A673 (cell line): ENCODE measurements around the gene MICALL2. TPM values are rescaled to one million over a fixed set of nuclear protein-coding genes. Genes with fewer than 3 reads are reported as not detected.

Experiments used
- BruUV-seq: library from RNA; stranded (reverse); fragments of 400-500 nt; replicated peaks from 2 replicates; lab custom pipeline; 2021; lab: Mats Ljungman, UMichigan
- CTCF ChIA-PET: fragments of 300-600 bp; sonication (Branson Sonifier 250); formaldehyde crosslinking; loops from one replicate; lab custom pipeline; 2022; ENCODE audit warnings: antibody characterized with exemption; lab: Charles Lee
- POLR2A ChIA-PET: fragments of 300-600 bp; sonication (Branson Sonifier 250); formaldehyde crosslinking; loops from one replicate; lab custom pipeline; 2022; ENCODE audit warnings: antibody characterized with exemption; ENCODE audit not compliant: low non-redundant PET; lab: Charles Lee
- DNase-seq: peaks from one replicate; pipeline ENCODE4 v3.0.0-alpha.2; 2015; ENCODE audit warnings: low spot score
- H3K27ac ChIP-seq: fragments of 200-600 bp; sonication (generic); 2 replicates; pipeline ENCODE4 v1.5.1; 2016; ENCODE audit warnings: mixed run types, low read depth, mild to moderate bottlenecking, mixed read lengths, antibody characterized with exemption, low read length; ENCODE audit not compliant: poor library complexity, severe bottlenecking
- H3K27me3 ChIP-seq: fragments of 200-600 bp; sonication (generic); replicated peaks from 2 replicates; pipeline ENCODE4 v1.6.1; 2017; ENCODE audit warnings: mixed run types, low read depth, mild to moderate bottlenecking, mixed read lengths, antibody characterized with exemption, low read length; ENCODE audit not compliant: insufficient read depth, poor library complexity
- H3K36me3 ChIP-seq: fragments of 200-600 bp; sonication (generic); 2 replicates; pipeline ENCODE4 v1.6.1; 2016; ENCODE audit warnings: mixed run types, mild to moderate bottlenecking, mixed read lengths, antibody characterized with exemption, low read length; ENCODE audit not compliant: insufficient read depth, poor library complexity, severe bottlenecking
- H3K4me1 ChIP-seq: fragments of 200-600 bp; sonication (generic); 2 replicates; pipeline ENCODE4 v1.6.1; 2017; ENCODE audit warnings: mixed run types, mild to moderate bottlenecking, mixed read lengths, antibody characterized with exemption, low read length; ENCODE audit not compliant: insufficient read depth, poor library complexity, severe bottlenecking
- H3K4me3 ChIP-seq: fragments of 200-600 bp; sonication (generic); 2 replicates; pipeline ENCODE4 v1.5.1; 2016; ENCODE audit warnings: low read depth, mixed run types, mild to moderate bottlenecking, mixed read lengths, low read length; ENCODE audit not compliant: poor library complexity, severe bottlenecking
- H3K9me3 ChIP-seq: fragments of 200-600 bp; sonication (generic); 2 replicates; pipeline ENCODE4 v1.6.1; 2016; ENCODE audit warnings: mixed run types, low read depth, mild to moderate bottlenecking, mixed read lengths, antibody characterized with exemption, low read length; ENCODE audit not compliant: poor library complexity, severe bottlenecking
- EZH2 ChIP-seq: fragments of 200-600 bp; sonication (generic); IDR thresholded peaks from 2 replicates; pipeline ENCODE4 v1.6.1; 2017; ENCODE audit warnings: borderline replicate concordance, low read depth, mild to moderate bottlenecking, mixed read lengths, antibody characterized with exemption, low read length; ENCODE audit not compliant: poor library complexity, severe bottlenecking
- intact Hi-C: fragments of 100-400 bp; cut with micrococcal nuclease; formaldehyde crosslinking; loops from one replicate; pipeline ENCODE4 v1.10.0; 2022; ENCODE audit not compliant: unreplicated experiment
- total RNA-seq: library from RNA; stranded (reverse); gene quantifications from 2 replicates; pipeline ENCODE4 v1.2.3, GENCODE V29; 2021
- TF ChIP-seq, protein P1 (sequence below): fragments of 300-800, 200-600 bp; sonication (generic); conservative IDR thresholded peaks from 2 replicates; pipeline ENCODE4 v1.5.1; 2017; ENCODE audit warnings: low read depth, mild to moderate bottlenecking, antibody characterized with exemption, low read length, moderate library complexity, mixed read lengths

MICALL2 gene
- total RNA-seq, 1 experiment from 2014 or later = 10.1 TPM

DNA sequence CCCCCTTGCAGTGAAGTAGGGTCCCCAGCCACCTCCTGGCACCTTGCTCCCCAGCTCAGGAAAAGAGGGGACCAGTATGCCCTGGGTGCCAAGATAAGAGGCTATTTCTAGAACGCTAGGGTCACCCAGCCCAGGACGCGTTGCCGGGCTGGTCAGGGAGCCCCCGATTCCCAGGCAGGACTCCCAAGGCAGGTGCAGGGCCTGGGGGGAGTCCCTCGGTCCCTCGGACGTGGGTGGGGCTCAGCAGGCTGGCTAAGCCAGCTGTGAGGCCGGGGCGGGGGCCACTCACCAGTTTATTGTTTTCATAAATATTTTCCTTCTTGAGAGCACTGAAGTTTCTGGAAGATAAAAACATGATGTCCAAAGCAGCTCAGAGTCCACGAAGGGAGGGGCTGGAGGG is 9.3 kb downstream of the MICALL2 start:
- Histone ChIP-seq H3K36me3 (no peaks in the 10 kb centered on the region), H3K27me3 (no peaks in the 10 kb centered on the region), H3K9me3 (no peaks in the 10 kb centered on the region), H3K4me1 (peaks cover 8% of the 10 kb centered on the region), H3K4me3 (no peak overlapping the region), H3K27ac (no peak overlapping the region)
- BruUV-seq = no TSS peak
- DNase-seq = no peak
- TF ChIP-seq, protein P1, sequence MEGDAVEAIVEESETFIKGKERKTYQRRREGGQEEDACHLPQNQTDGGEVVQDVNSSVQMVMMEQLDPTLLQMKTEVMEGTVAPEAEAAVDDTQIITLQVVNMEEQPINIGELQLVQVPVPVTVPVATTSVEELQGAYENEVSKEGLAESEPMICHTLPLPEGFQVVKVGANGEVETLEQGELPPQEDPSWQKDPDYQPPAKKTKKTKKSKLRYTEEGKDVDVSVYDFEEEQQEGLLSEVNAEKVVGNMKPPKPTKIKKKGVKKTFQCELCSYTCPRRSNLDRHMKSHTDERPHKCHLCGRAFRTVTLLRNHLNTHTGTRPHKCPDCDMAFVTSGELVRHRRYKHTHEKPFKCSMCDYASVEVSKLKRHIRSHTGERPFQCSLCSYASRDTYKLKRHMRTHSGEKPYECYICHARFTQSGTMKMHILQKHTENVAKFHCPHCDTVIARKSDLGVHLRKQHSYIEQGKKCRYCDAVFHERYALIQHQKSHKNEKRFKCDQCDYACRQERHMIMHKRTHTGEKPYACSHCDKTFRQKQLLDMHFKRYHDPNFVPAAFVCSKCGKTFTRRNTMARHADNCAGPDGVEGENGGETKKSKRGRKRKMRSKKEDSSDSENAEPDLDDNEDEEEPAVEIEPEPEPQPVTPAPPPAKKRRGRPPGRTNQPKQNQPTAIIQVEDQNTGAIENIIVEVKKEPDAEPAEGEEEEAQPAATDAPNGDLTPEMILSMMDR = no peak
- CTCF ChIA-PET = no interaction called here
- POLR2A ChIA-PET = no interaction called here
- intact Hi-C loops = no loop called here

DNA sequence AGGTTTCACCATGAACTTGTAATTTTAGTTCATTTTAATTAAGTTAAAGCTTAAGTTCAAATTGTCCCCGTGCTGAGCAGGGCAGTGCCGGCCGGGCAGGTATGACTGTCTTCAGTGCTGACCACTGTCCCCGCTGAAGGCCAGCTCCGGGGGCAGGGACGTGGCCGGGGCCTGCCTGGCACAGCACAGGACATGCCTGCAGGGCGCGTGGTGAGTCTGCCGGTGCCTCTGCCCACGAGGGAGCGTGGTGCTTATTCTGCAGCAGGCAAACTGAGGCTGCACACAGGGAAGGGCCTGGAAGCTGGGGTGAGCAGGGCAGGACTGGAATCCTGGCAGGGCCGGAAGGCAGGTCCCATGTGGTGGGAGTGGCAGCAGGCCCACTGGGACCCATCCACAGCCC is 9.8 kb downstream of the MICALL2 start:
- Histone ChIP-seq H3K36me3 (no peaks in the 10 kb centered on the region), H3K4me3 (no peak overlapping the region), H3K27me3 (no peaks in the 10 kb centered on the region), H3K9me3 (no peaks in the 10 kb centered on the region), H3K4me1 (peaks cover 4% of the 10 kb centered on the region), H3K27ac (no peak overlapping the region)
- ChIA-PET POLR2A (no interaction called here), CTCF (no interaction called here)
- DNase-seq = no peak
- no TSS peak for BruUV-seq
- intact Hi-C loops = no loop called here
- TF ChIP-seq EZH2 = no peak
- TF ChIP-seq, protein P1 = no peak

DNA sequence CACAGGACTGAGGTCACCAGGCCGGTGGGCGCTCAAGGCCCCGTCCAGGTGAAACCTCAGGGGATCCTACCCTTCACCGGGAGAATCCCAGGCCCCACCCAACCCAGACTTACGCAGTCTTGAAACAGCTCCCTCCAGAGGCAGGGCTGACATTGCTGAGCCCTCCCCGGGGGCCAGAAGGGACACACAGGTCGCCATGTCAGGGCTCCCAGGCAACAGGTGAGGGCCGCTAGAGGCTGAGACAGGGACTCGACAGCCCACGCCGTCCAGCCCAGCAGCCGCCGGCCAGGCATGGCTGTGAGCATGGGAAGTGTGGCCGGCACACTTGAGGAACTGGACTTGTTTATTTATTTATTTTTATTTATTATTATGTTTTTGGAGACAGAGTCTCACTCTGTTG is 10.3 kb downstream of the MICALL2 start:
- Histone ChIP-seq H3K27ac (no peak overlapping the region), H3K27me3 (no peaks in the 10 kb centered on the region), H3K9me3 (no peaks in the 10 kb centered on the region), H3K36me3 (no peaks in the 10 kb centered on the region), H3K4me3 (no peak overlapping the region), H3K4me1 (no peaks in the 10 kb centered on the region)
- DNase-seq = no peak
- POLR2A ChIA-PET = no interaction called here
- no peak for TF ChIP-seq EZH2
- TF ChIP-seq, protein P1 = peak; percentile 21; the same call in 1 of the 2 replicates
- no TSS peak for BruUV-seq
- CTCF ChIA-PET = no interaction called here
- intact Hi-C loops = no loop called here
